Germinal center (tissue), 1 donor: Measurements from ENCODE around the gene TTC23.
"Not testable (repeated sequence)": the region's sequence is repeated elsewhere in the genome, so short reads cannot be mapped to it uniquely, and the experiment has no call there.

Experiments
- DNase-seq: peaks from one replicate; pipeline ENCODE4 v3.0.0; 2012; ENCODE audit warnings: mixed read lengths, low spot score

The TTC23 gene

DNA sequence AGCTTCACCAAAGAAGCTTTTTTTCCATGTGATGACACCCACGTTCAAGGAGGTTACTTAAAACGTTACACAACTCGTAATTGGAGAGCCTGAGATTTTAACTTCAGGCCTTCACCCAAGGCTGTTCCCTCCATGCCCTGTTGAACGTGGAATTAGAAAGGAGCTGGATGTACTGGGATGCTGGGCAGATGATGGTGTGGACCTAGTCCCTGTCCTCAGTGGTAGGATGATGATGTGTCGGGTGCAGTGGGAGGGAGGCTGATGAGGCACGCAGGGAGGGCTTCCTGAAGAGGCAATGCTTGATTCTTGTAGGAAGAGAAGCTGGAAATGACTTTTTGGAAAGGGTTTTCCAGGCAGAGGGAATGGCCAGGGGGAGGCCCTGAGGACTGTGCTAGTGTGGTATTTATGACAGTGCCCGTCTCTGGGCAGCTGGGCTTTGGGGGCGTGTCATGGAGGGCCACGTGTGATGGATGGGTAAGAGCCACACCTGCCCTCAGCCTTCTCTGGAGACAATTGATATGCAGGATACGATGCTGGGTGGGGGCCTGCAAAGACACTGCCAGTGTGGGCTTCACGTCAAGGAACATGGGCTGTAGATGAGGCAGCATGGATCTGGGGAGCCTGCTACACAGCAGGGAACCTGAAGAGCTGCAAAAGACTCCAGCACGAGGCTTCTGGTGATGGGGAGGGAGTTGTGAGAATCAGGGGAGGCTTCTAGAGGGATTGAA, 129.2 kb downstream of the TTC23 start:
- no peak for DNase-seq

GRCh38 chr15:99118801-99119546, 130.4 kb downstream of the TTC23 start:
- DNase-seq: no peak

GRCh38 chr15:99118258-99118632, 131.1 kb downstream of the TTC23 start:
- no peak for DNase-seq

DNA sequence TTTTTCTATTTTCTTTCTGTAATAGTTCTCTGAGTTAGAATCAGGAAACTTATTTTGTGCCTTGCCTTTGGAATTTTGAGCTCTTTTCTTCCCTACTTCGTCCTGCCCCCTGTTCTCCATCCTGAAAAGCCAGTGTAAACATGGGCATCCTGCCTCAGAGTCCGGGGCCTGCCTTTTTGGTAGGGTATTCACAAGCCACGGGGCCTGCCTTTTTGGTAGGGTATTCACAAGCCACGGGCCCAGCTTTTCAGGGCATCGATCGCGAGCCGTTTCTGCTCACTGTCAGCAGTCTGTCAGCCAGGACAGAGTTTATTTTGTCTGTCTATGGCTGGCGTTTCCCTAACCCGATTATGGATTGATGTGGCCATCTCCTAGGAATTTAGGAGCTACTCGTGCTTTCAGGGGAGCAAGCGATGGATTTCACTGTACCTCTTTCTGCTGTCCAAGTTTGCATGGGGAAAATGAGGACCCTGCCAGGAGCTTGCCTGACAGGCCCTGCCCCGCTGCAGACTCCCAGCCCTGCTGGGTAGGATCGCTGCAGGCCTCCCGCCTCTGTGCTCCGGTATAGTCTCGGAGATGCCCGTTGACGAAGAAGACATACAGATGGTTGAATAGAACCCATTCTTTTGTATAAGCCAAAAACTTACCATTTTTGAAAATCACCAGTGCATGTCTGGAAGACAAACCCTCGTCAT, 131.7 kb downstream of the TTC23 start:
- DNase-seq: no peak

- DNase-seq: no peak
Observed at GRCh38 chr15:99117111-99117510, 132.3 kb downstream of the TTC23 start.

GRCh38 chr15:99115300-99116215, 133.8 kb downstream of the TTC23 start:
- DNase-seq: no peak

GRCh38 chr15:99114511-99115299, 134.7 kb downstream of the TTC23 start:
- DNase-seq: no peak

GRCh38 chr15:99113547-99114271, 135.7 kb downstream of the TTC23 start:
- no peak for DNase-seq

GRCh38 chr15:99111641-99112040, 137.7 kb downstream of the TTC23 start:
- DNase-seq: not testable (repeated sequence)

GRCh38 chr15:99110581-99111320, 138.6 kb downstream of the TTC23 start:
- DNase-seq: no peak

DNA sequence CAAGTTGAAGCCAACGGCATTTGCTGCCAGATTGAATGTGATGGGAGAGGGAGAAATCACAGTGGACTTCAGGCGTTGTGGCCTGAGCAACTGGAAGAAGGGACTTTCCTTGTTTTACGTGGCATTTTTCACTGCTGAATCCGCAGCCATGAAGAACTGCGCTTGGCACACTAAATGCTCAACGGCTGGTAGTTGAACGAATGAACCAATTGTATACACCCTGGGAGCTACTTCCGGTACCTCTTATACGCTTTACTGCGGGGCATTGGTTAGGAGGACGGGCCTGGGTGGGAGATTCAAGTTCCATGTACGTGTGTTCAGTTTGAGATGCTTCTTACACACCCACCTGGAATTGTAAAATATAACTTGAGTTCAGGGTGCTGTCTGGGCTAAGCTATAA, 139.3 kb downstream of the TTC23 start:
- DNase-seq: no peak

- DNase-seq: no peak
Observed at GRCh38 chr15:99109555-99110021, 139.8 kb downstream of the TTC23 start.

GRCh38 chr15:99108993-99109392, 140.4 kb downstream of the TTC23 start:
- DNase-seq: no peak

DNA sequence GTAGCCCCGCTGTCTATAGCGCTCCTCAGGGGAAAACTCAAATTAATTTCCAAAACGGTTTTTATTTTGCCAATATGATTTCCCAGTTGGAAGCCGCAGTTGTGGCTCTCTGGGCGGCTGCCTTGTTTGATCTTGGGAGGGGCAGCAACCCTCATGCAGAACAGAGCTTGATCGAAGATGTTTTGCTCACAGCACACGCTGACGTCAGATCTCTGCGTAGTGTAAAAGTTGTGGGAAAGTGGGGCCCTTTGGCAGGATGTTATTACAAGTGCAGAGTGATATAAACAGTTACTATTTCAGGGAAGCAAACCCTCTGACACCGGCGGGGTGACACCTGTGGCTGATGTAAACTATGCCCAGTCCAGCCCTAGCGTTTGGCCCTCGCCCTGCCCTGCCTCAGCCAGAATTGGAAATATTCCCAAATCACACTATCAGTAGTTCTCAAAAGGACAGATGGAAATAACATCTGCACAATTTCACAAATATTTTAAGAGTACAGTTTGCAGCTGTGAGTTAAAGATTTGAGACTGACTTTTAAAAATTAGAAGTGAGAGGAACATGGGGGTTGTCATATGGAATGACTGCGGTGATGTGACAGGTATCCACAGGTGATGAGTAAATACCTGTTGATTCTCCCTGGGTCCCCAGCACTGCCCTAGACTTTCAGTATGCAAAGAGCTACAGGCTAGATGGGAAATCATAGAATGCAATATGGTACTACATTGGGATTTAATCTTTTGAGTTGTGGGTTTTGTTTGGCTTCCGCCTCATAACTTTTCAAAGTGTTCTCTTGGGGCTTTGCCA, 142.8 kb downstream of the TTC23 start:
- DNase-seq: no peak

- DNase-seq: peak; percentile 24
Observed at GRCh38 chr15:99105514-99106341, 143.7 kb downstream of the TTC23 start.

DNA sequence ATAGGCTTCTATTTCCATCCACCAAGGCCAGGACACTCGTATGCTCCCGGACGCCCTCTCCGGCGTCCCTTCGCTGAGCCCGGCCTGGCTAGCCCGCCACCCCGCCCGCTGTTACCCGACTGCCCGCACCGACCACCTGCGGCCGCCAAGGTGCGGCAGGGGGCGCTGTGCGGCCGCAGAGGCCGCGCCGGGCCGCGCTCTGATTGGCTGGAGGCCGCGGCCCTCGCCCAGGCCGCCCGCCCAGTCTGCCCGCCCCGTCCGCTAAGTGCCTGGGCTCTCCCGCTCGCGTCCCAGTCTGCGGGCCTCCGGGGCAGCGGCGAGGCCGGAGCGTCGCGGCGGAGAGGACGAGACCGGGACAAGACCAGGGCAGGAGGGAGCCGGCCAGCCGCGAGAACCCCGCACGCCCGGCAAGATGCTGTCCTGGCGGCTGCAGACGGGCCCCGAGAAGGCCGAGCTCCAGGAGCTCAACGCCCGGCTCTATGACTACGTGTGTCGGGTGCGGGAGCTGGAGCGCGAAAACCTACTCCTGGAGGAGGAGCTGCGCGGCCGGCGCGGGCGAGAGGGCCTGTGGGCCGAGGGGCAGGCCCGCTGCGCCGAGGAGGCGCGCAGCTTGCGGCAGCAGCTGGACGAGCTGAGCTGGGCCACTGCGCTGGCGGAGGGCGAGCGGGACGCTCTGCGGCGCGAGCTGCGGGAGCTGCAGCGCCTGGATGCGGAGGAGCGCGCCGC, 144.4 kb downstream of the TTC23 start, which contains the start of gene SYNM:
SYNM (plus strand) TSS at position 293 of the 726 bp plus-strand sequence; CDS start at position 413, 120 bp downstream.
- peak; percentile 78 for DNase-seq

DNA sequence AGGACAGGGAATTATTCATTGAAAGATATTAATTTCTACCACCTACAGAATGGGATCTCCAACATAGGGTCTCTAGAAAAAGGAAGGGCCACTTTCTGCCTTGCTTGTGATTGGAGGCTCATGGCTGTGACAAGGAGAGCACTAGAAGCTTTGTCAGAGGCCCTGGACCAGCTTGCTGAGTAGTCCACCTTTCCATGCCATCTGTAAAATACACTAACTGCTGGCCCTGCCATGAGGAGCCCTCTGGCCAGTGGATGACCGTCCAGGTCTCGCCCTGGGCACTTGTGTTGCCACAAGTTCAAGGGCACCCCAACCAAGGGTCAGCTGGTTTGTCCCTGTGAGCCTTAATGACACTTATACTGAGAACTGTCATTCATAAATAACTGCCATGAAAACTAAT, 146.1 kb downstream of the TTC23 start:
- DNase-seq: no peak
